GM21367 (cell line): ENCODE measurements around the gene SLC25A29.
"Not testable (repeated sequence)": the region's sequence is repeated elsewhere in the genome, so short reads cannot be mapped to it uniquely, and the experiment has no call there.

Experiments used
- ATAC-seq: cut with Tn5 transposase; IDR thresholded peaks from one replicate; pipeline ENCODE4 v1.9.1; 2021; ENCODE audit not compliant: unreplicated experiment

SLC25A29 gene, protein sequence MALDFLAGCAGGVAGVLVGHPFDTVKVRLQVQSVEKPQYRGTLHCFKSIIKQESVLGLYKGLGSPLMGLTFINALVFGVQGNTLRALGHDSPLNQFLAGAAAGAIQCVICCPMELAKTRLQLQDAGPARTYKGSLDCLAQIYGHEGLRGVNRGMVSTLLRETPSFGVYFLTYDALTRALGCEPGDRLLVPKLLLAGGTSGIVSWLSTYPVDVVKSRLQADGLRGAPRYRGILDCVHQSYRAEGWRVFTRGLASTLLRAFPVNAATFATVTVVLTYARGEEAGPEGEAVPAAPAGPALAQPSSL

DNA sequence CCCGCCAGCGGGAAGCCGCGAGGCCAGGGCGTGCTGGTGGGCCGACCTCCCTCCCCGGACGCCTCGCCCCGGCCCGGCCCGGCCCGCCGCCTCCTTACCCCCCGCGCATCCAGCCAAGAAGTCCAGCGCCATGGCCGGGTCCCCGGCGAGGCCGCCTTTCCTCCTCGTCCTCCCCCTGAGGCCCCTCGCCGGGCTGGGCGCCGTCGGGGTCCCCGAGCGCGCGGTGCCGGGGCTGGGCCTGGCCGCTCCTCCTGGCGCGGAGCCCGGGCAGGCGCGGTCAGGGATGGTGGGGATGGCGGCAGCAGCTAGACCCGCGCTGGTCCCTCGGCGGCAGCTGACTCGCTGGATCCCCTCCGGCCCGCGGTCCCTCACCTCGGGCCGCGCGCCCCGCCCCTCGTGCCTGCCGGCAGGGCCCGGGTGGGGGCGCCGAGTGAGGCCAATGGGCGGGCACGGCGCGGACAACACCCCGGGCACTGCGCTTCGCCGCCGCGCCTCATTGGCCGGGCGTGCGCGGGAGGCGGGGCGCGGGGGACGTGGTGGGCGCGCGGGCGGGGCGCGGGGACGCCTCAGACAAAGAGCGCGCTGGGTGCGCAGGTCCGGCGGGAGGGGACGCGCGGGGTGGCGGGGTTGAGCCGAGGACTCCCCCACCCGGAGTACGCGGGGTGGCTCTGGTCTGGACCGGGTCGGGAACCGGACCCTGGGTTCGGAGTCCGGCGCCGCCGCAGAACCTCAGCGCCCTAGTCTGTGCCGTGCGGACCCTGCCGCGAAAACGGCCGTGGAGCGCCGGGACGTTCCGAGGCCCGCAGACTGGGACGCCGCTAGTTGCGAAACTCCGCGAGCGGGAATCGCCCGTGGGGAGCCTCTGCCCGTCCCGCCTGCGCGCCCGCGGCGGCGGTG is at the start of gene SLC25A29:
Gene SLC25A29 (minus strand): TSS at position 344 of the 897 bp plus-strand sequence. CDS start 212 bp downstream, at position 132.
- peak; percentile 91 for ATAC-seq

DNA sequence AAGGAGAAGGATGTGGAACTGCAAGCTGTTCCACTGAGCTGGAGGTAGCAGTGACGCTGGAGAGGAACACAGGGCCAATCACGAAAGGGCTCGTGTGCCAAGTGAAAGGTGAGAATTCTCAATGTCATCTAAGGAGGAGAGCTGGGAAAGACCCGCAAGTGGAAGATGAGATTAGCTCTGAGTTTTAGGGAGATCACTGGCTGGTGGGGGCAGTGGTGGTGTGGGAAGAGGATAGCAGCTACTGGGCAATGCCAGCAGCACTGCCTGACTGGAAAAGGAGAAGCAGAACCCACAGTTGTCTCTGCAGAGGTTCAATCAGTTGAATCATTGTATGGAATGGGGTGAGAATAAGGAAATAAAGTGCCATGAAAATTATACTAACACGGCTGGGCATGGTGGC is 44.7 kb upstream of the SLC25A29 start:
- ATAC-seq, result no peak

DNA sequence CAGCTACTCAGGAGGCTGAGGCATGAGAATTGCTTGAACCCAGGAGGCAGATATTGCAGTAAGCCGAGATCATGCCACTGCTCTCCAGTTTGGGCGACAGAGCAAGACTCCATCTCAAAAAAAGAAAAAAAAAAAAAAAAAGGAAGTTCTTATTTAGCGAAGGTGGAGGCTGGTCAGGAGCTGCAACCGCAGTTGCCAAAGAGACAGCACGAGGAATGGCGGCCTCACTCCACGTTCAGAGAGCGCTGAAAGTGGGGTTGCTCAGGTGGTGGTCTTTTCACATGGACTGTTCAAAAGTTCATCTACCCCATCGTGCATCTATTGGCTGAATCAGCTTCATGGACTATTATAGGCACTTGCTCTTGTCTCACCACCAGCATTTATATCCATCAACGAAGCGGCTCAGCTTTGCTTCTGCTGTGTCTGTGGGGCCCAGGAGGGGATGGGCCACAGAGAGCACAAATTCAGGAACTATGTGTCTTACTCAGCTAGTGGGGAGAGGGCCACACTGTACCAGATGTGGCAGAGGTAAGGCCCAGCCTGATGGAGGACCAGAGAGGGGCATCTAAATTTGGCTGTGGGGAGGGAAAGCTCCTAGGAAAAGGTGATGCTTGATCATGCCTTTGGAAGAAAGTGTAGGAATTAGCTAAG is 44.2 kb upstream of the SLC25A29 start:
- ATAC-seq, result no peak

GRCh38 chr14:100348784-100349685 is 42.8 kb upstream of the SLC25A29 start:
- ATAC-seq, result no peak

DNA sequence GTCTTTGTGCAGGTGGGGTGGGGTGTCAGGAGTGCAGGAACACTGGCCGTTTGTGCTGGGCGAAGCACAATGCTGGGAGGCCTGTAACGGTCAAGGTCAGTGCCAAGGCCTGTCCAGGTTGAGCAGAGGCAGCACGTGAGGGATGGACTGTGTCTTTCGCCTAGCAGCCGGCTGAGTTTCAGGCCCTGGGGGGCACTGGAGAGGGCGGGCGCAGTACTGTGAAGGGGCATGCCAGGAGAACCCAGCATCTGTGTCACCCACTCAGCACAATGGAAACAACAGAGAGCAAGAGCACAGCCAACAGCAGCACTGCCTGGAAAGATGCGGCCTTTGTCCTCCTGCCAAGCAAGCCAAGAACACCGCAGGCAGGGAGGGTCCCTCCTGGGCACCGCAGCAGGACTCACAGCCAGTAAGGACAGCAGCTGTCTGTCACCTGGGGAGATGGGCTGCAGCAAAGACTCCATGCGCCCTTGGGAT is 42.0 kb upstream of the SLC25A29 start:
- ATAC-seq, result no peak

- no peak for ATAC-seq
These were observed 40.3 kb upstream of the SLC25A29 start for GRCh38 chr14:100346306-100347091.

DNA sequence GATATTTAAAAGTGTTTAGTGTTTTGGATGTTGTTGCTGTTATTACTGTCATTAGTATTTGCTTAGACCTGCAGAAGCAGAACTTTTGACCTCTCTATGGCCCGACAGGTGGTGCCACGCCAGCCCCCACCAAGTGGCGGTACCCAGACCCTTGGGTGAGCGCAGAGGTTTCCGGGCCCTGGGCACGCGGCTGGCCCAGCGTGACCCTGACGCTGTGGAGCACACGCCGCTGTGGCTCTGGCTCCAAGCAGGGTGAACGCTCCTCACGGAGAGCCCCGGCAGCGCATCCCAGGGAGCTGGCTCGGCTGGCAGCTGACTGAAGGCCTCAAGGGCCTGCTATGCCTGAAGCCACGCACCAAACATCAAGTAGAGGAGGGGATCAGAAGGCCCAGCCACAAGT is 39.5 kb upstream of the SLC25A29 start:
- no peak for ATAC-seq

GRCh38 chr14:100344657-100345056 is 38.4 kb upstream of the SLC25A29 start:
- not testable (repeated sequence) for ATAC-seq

DNA sequence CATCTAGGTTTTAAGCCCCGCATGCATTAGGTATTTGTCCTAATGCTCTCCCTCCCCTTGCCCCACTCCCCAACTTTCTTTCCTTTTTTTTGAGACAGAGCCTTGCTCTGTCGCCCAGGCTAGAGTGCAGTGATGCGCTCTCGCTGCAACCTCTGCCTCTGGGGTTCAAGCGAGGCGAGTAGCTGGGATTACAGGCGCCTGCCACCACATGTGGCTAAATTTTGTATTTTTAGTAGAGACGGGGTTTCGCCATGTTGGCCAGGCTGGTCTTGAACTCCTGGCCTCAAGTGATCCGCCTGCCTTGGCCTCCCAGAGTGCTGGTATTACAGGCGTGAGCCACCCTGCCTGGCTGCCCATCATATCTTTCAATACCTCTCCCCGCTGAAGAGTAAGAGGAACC is 36.6 kb upstream of the SLC25A29 start:
- ATAC-seq, result not testable (repeated sequence)

DNA sequence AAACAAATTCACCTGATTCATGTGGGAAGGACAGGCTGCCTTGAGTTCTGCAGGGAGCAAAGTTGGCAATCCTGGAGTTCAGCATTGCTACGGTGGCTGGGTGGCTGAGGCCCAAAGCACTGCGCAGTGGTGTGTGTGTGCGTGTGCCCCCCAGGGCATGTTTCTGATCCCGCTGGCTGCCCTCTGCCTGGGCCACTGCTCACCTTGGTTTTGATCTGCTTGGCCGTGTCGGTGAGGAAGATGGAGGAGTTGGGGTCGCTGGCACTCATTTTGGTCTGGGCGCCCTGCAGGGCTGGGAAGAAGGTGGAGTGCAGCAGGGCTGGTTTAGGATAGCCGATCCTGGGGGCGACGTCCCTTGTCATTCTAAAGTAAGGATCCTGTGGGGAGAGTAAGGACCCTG is 36.0 kb upstream of the SLC25A29 start:
- no peak for ATAC-seq

GRCh38 chr14:100341301-100342031 is 35.2 kb upstream of the SLC25A29 start:
- peak; percentile 50 for ATAC-seq

DNA sequence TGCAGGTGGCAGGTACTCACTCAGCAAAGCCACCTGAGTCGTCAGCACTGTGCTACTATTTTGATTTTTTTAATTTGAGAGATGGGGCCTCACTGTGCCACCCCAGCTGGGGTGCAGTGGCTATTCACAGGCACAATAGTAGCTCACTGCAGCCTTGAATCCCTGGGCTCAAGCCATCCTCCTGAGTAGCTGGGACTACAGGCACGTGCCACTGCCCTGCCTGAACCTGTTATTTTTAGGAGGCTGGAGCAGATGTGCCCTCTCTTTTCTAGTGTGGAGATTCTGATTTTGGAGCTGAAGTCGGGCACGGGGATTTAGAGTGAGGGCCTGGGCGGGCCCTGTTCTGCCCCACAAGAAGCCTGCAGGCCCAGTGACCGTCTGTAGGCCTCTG is 34.2 kb upstream of the SLC25A29 start:
- no peak for ATAC-seq

- ATAC-seq, result no peak
These were observed 33.6 kb upstream of the SLC25A29 start for GRCh38 chr14:100339766-100340422.

GRCh38 chr14:100336618-100337530 is 30.6 kb upstream of the SLC25A29 start:
- ATAC-seq, result no peak

GRCh38 chr14:100334904-100335303 is 28.7 kb upstream of the SLC25A29 start:
- ATAC-seq, result no peak

DNA sequence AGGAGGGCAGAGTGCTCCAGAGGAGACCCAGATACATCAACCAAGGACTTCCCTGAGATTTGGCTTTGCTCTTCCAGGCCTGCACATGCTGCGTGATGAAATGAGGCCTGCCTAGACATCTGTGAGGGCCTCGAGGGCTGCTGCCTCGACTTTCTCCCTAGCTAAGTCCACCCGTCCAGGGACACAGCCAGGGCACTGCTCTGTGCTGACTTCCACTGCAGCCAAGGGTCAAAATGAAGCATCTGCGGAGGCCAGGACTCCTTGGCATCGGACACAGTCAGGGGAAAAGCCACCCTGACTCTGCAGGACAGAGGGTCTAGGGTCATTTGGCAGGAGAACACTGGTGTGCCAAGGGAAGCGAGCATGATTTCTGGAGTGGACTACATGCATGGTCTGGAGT is 27.6 kb upstream of the SLC25A29 start:
- ATAC-seq, result no peak

- ATAC-seq, result no peak
These were observed 27.1 kb upstream of the SLC25A29 start for GRCh38 chr14:100333311-100333710.
